Measurements from ENCODE around the gene CADM2. TPM values are rescaled to one million over a fixed set of nuclear protein-coding genes. Genes with fewer than 3 reads are reported as not detected.

The CADM2 gene
- total RNA-seq, 1 donor from 2014 or later: 4.2 TPM

- peak overlapping the region; percentile 41 for H3K27ac ChIP-seq (ENCODE audit: low read depth, low read length)
- peaks cover 12 to 19% (median 14%) of the 10 kb centered on the region in 3 donors for H3K4me1 ChIP-seq (ENCODE audit: control insufficient read depth in 3 of 3, insufficient read depth in 3 of 3, low read length in 3 of 3)
- H3K9ac ChIP-seq (ENCODE audit: low read depth in 1 of 3, low read length in 3 of 3): peak overlapping the region; percentile 33 to 69 (median 59)
- peak overlapping the region; percentile 61 to 77 (median 63) for H3K4me3 ChIP-seq (ENCODE audit: low read length in 3 of 3)
- peaks cover 15 to 20% (median 17%) of the 10 kb centered on the region in 3 donors for H3K27me3 ChIP-seq (ENCODE audit: control insufficient read depth in 3 of 3, insufficient read depth in 3 of 3, low read length in 3 of 3)
- no peaks in the 10 kb centered on the region for H3K36me3 ChIP-seq (ENCODE audit: control insufficient read depth in 3 of 3, insufficient read depth in 3 of 3, low read length in 3 of 3)
- no peaks in the 10 kb centered on the region for H3K9me3 ChIP-seq (ENCODE audit: control insufficient read depth in 3 of 3, low read length in 3 of 3)
These were observed 2.9 kb downstream of the CADM2 start for GRCh38 chr3:84961521-84962255.

- Histone ChIP-seq H3K4me1 (ENCODE audit: control insufficient read depth in 3 of 3, insufficient read depth in 3 of 3, low read length in 3 of 3) (peaks cover 12 to 19% (median 14%) of the 10 kb centered on the region in 3 donors), H3K27ac (ENCODE audit: low read depth, low read length) (peak overlapping the region; percentile 41), H3K4me3 (ENCODE audit: low read length in 3 of 3) (peak overlapping the region in 1 of 3 donors; percentile 34), H3K9me3 (ENCODE audit: control insufficient read depth in 3 of 3, low read length in 3 of 3) (no peaks in the 10 kb centered on the region), H3K9ac (ENCODE audit: low read depth in 1 of 3, low read length in 3 of 3) (peak overlapping the region in 1 of 3 donors; percentile 33), H3K27me3 (ENCODE audit: control insufficient read depth in 3 of 3, insufficient read depth in 3 of 3, low read length in 3 of 3) (peaks cover 15 to 20% (median 17%) of the 10 kb centered on the region in 3 donors), H3K36me3 (ENCODE audit: control insufficient read depth in 3 of 3, insufficient read depth in 3 of 3, low read length in 3 of 3) (no peaks in the 10 kb centered on the region)
These were observed 3.6 kb downstream of the CADM2 start for GRCh38 chr3:84962415-84962814.

- H3K36me3 ChIP-seq (ENCODE audit: control insufficient read depth in 3 of 3, insufficient read depth in 3 of 3, low read length in 3 of 3): no peaks in the 10 kb centered on the region
- peak overlapping the region in 1 of 3 donors; percentile 0 for H3K4me3 ChIP-seq (ENCODE audit: low read length in 3 of 3)
- H3K4me1 ChIP-seq (ENCODE audit: control insufficient read depth in 3 of 3, insufficient read depth in 3 of 3, low read length in 3 of 3): peaks cover 12 to 18% (median 12%) of the 10 kb centered on the region in 3 donors
- H3K9ac ChIP-seq (ENCODE audit: low read depth in 1 of 3, low read length in 3 of 3): no peak overlapping the region
- peaks cover 15 to 20% (median 17%) of the 10 kb centered on the region in 3 donors for H3K27me3 ChIP-seq (ENCODE audit: control insufficient read depth in 3 of 3, insufficient read depth in 3 of 3, low read length in 3 of 3)
- no peaks in the 10 kb centered on the region for H3K9me3 ChIP-seq (ENCODE audit: control insufficient read depth in 3 of 3, low read length in 3 of 3)
- H3K27ac ChIP-seq (ENCODE audit: low read depth, low read length): peak overlapping the region; percentile 41
These were observed 4.3 kb downstream of the CADM2 start for GRCh38 chr3:84963137-84963536.

GRCh38 chr3:84965141-84965540 lies 6.4 kb downstream of the CADM2 start:
- H3K36me3 ChIP-seq (ENCODE audit: control insufficient read depth in 3 of 3, insufficient read depth in 3 of 3, low read length in 3 of 3): no peaks in the 10 kb centered on the region
- H3K4me3 ChIP-seq (ENCODE audit: low read length in 3 of 3): no peak overlapping the region
- peaks cover 0 to 4% (median 2%) of the 10 kb centered on the region in 3 donors for H3K4me1 ChIP-seq (ENCODE audit: control insufficient read depth in 3 of 3, insufficient read depth in 3 of 3, low read length in 3 of 3)
- H3K27me3 ChIP-seq (ENCODE audit: control insufficient read depth in 3 of 3, insufficient read depth in 3 of 3, low read length in 3 of 3): peaks cover 10 to 13% (median 12%) of the 10 kb centered on the region in 3 donors
- H3K27ac ChIP-seq (ENCODE audit: low read depth, low read length): no peak overlapping the region
- no peaks in the 10 kb centered on the region for H3K9me3 ChIP-seq (ENCODE audit: control insufficient read depth in 3 of 3, low read length in 3 of 3)
- H3K9ac ChIP-seq (ENCODE audit: low read depth in 1 of 3, low read length in 3 of 3): peak overlapping the region in 1 of 3 donors; percentile 0

GRCh38 chr3:84967767-84968581 lies 9.2 kb downstream of the CADM2 start:
- Histone ChIP-seq H3K4me3 (ENCODE audit: low read length in 3 of 3) (peak overlapping the region; percentile 10 to 68 (median 37)), H3K9ac (ENCODE audit: low read depth in 1 of 3, low read length in 3 of 3) (peak overlapping the region; percentile 10 to 69 (median 35)), H3K4me1 (ENCODE audit: control insufficient read depth in 3 of 3, insufficient read depth in 3 of 3, low read length in 3 of 3) (peaks cover 0 to 2% (median 0%) of the 10 kb centered on the region in 3 donors), H3K9me3 (ENCODE audit: control insufficient read depth in 3 of 3, low read length in 3 of 3) (no peaks in the 10 kb centered on the region), H3K36me3 (ENCODE audit: control insufficient read depth in 3 of 3, insufficient read depth in 3 of 3, low read length in 3 of 3) (peaks cover 0 to 2% (median 0%) of the 10 kb centered on the region in 3 donors), H3K27me3 (ENCODE audit: control insufficient read depth in 3 of 3, insufficient read depth in 3 of 3, low read length in 3 of 3) (no peaks in the 10 kb centered on the region), H3K27ac (ENCODE audit: low read depth, low read length) (no peak overlapping the region)

- Histone ChIP-seq H3K9ac (ENCODE audit: low read depth in 1 of 3, low read length in 3 of 3) (peak overlapping the region in 2 of 3 donors; percentile 35 to 69), H3K27me3 (ENCODE audit: control insufficient read depth in 3 of 3, insufficient read depth in 3 of 3, low read length in 3 of 3) (no peaks in the 10 kb centered on the region), H3K9me3 (ENCODE audit: control insufficient read depth in 3 of 3, low read length in 3 of 3) (no peaks in the 10 kb centered on the region), H3K36me3 (ENCODE audit: control insufficient read depth in 3 of 3, insufficient read depth in 3 of 3, low read length in 3 of 3) (peaks cover 0 to 2% (median 0%) of the 10 kb centered on the region in 3 donors), H3K4me1 (ENCODE audit: control insufficient read depth in 3 of 3, insufficient read depth in 3 of 3, low read length in 3 of 3) (peaks cover 0 to 2% (median 0%) of the 10 kb centered on the region in 3 donors), H3K27ac (ENCODE audit: low read depth, low read length) (no peak overlapping the region), H3K4me3 (ENCODE audit: low read length in 3 of 3) (peak overlapping the region; percentile 0 to 68 (median 8))
These were observed 10.0 kb downstream of the CADM2 start for GRCh38 chr3:84968701-84969235.

GRCh38 chr3:84974347-84974746 lies 15.6 kb downstream of the CADM2 start:
- Histone ChIP-seq H3K27me3 (ENCODE audit: control insufficient read depth in 3 of 3, insufficient read depth in 3 of 3, low read length in 3 of 3) (no peaks in the 10 kb centered on the region), H3K4me1 (ENCODE audit: control insufficient read depth in 3 of 3, insufficient read depth in 3 of 3, low read length in 3 of 3) (no peaks in the 10 kb centered on the region), H3K36me3 (ENCODE audit: control insufficient read depth in 3 of 3, insufficient read depth in 3 of 3, low read length in 3 of 3) (peaks cover 0 to 2% (median 0%) of the 10 kb centered on the region in 3 donors), H3K9me3 (ENCODE audit: control insufficient read depth in 3 of 3, low read length in 3 of 3) (no peaks in the 10 kb centered on the region), H3K27ac (ENCODE audit: low read depth, low read length) (no peak overlapping the region), H3K4me3 (ENCODE audit: low read length in 3 of 3) (no peak overlapping the region), H3K9ac (ENCODE audit: low read depth in 1 of 3, low read length in 3 of 3) (no peak overlapping the region)

GRCh38 chr3:84977021-84977420 lies 18.2 kb downstream of the CADM2 start:
- H3K4me1 ChIP-seq (ENCODE audit: control insufficient read depth in 3 of 3, insufficient read depth in 3 of 3, low read length in 3 of 3): peaks cover 0 to 5% (median 0%) of the 10 kb centered on the region in 3 donors
- H3K27ac ChIP-seq (ENCODE audit: low read depth, low read length): no peak overlapping the region
- H3K27me3 ChIP-seq (ENCODE audit: control insufficient read depth in 3 of 3, insufficient read depth in 3 of 3, low read length in 3 of 3): no peaks in the 10 kb centered on the region
- no peaks in the 10 kb centered on the region for H3K36me3 ChIP-seq (ENCODE audit: control insufficient read depth in 3 of 3, insufficient read depth in 3 of 3, low read length in 3 of 3)
- H3K4me3 ChIP-seq (ENCODE audit: low read length in 3 of 3): no peak overlapping the region
- H3K9me3 ChIP-seq (ENCODE audit: control insufficient read depth in 3 of 3, low read length in 3 of 3): no peaks in the 10 kb centered on the region
- H3K9ac ChIP-seq (ENCODE audit: low read depth in 1 of 3, low read length in 3 of 3): no peak overlapping the region

GRCh38 chr3:84978843-84979242 lies 20.1 kb downstream of the CADM2 start:
- no peaks in the 10 kb centered on the region for H3K27me3 ChIP-seq (ENCODE audit: control insufficient read depth in 3 of 3, insufficient read depth in 3 of 3, low read length in 3 of 3)
- no peaks in the 10 kb centered on the region for H3K36me3 ChIP-seq (ENCODE audit: control insufficient read depth in 3 of 3, insufficient read depth in 3 of 3, low read length in 3 of 3)
- no peaks in the 10 kb centered on the region for H3K9me3 ChIP-seq (ENCODE audit: control insufficient read depth in 3 of 3, low read length in 3 of 3)
- H3K4me3 ChIP-seq (ENCODE audit: low read length in 3 of 3): no peak overlapping the region
- no peak overlapping the region for H3K9ac ChIP-seq (ENCODE audit: low read depth in 1 of 3, low read length in 3 of 3)
- peaks cover 0 to 5% (median 0%) of the 10 kb centered on the region in 3 donors for H3K4me1 ChIP-seq (ENCODE audit: control insufficient read depth in 3 of 3, insufficient read depth in 3 of 3, low read length in 3 of 3)
- H3K27ac ChIP-seq (ENCODE audit: low read depth, low read length): no peak overlapping the region
